GM12872 (cell line): ENCODE measurements around the gene CAPG.

Experiments used
- CTCF ChIP-seq: IDR thresholded peaks from 3 replicates; pipeline ENCODE4 v1.5.1; 2011; ENCODE audit warnings: low read depth, mild to moderate bottlenecking, low read length, moderate library complexity; ENCODE audit not compliant: insufficient read depth

The CAPG gene

GRCh38 chr2:85423525-85423924 is 13.4 kb upstream of the CAPG start:
- TF ChIP-seq CTCF: no peak

GRCh38 chr2:85422072-85422457 is 11.9 kb upstream of the CAPG start:
- TF ChIP-seq CTCF: no peak

- no peak for TF ChIP-seq CTCF
These were observed 11.3 kb upstream of the CAPG start for GRCh38 chr2:85421260-85422071.

- peak; percentile 99 for TF ChIP-seq CTCF
These were observed 10.5 kb upstream of the CAPG start for GRCh38 chr2:85420536-85421259.

- no peak for TF ChIP-seq CTCF
These were observed 9.0 kb upstream of the CAPG start for GRCh38 chr2:85419009-85419675.

GRCh38 chr2:85418132-85419008 is 8.2 kb upstream of the CAPG start, which contains the start of gene SH2D6:
Gene SH2D6 (plus strand): TSS chr2:85418714. CDS start chr2:85429466, 10,752 bp downstream.
- no peak for TF ChIP-seq CTCF
